Prostate gland (tissue), 2 donors: Measurements from ENCODE around the gene GPN2.

Experiments
- CTCF ChIP-seq, 4 experiments: fragments of 200-600 bp in 2 of 4; fragments of 450-650 bp in 2 of 4; sonication (generic) in 2 of 4; IDR thresholded peaks; 1 replicate in 3 of 4; 2 replicates in 1 of 4; pipeline ENCODE4 v1.5.1; 2016 to 2019; ENCODE audit warnings: antibody characterized with exemption in 4 of 4, mild to moderate bottlenecking in 2 of 4, moderate library complexity in 2 of 4
- POLR2A ChIP-seq: fragments of 450-650 bp; IDR thresholded peaks from one replicate; pipeline ENCODE4 v1.6.1; 2016; ENCODE audit warnings: antibody characterized with exemption, mild to moderate bottlenecking

GRCh38 chr1:26938004-26938658, 48.0 kb upstream of the GPN2 start:
- no peak for TF ChIP-seq CTCF (IDR thresholded peaks at IDR 0.05)
- TF ChIP-seq POLR2A, result no peak
